ENCODE measurements around the gene ID2. TPM values are rescaled to one million over a fixed set of nuclear protein-coding genes. Genes with fewer than 3 reads are reported as not detected.

ID2 gene
- total RNA-seq, 2 donors from 2014 or later, result 103 to 113 TPM

DNA sequence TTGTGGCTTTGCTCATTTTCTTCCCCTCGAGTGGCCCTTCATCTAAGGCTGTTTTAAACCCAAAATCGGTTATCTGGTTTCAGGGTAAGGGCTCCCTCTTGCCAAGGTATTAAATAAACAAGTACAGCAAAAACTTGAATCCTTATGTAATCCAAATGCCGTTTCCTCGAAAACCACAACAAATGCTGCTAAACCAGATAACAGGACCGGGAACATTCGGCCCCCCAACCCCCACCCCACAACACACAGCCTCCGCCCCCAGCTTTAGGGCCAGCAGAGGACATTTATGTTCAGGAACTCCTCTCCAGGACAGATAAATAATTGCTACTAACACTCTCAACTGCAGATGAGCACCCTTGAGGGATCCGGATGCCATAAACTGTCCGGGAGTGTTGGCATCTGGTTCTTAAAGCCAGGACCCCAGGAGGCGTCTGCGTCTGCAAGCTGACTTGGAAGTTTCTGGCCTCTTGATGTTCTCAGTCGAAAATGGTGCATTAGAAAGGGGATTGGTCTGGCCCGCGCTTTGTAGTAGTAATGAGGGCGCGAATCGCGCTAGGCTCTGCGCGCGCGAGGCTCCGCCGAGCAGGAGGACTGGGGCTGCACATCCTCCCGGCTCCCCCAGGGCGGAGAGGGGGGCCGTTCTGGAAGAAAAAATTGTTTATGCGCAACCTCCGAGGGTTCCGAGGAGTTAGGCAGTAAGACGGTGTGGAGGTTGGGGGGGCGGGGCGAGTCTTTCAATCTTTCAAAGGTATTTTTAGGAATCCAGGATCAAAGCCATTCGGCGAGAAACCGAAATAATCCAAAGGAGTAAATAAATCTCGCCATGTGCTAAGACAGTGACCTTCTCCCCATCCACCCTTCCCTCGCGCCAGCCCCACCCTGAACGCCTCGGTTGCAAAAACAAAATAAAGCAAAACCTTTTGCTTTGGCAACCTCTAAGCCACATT is 3.9 kb upstream of the ID2 start:
- Mint-ChIP-seq H3K27me3 (peaks cover 26% of the 10 kb centered on the region), H3K36me3 (ENCODE audit: low read depth) (peaks cover 6% of the 10 kb centered on the region), H3K4me3 (peak overlapping the region; percentile 100), H3K4me1 (peaks cover 40% of the 10 kb centered on the region), H3K27ac (peak overlapping the region; percentile 99)
- ATAC-seq (no peak), DNase-seq (peak; percentile 19 to 22 (median 20))
- H3K9me3 ChIP-seq (ENCODE audit: control insufficient read depth, low read length, poor library complexity, severe bottlenecking), result no peaks in the 10 kb centered on the region

DNA sequence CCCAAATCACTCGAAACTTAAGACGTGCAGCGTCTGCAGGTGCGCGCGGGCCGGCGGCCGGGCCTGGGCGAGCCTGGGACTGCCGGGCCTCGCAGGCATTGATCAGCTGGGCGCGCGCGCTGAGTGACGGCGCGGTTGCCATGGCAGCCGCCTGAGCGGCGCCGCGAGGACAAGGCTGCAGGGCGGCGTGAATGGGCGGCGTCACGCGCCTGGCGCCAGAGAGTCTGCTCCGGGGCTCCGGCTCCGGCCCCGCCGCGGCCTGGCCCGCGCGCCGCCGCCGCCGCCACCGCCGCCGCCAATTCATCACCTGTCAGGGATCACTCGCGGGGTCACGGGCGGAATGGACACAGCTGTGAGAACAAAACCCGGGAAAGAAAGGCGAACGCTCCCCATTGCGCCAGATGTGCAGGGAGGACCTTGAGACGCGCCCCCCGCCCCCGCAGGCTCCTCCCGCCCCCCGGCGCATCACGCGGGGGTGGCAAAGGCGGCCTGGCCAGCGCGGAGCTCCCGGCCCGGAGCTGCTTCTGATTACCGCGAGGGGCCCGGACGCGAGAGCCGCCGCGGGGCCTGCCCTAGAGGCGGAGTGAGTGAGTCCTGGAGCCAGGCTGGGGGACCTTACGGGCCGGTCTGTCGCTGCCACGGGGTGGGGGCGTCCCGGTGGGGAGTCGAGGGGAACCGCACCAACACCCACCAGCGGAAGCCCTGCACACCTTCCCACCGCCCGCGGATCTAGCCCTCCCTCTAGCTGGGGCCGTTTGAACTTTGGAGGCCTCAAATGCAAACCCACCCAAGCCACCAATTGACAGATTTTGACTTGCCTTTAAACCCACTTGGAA is 2.9 kb upstream of the ID2 start:
- peak overlapping the region; percentile 100 for H3K4me3 Mint-ChIP-seq
- H3K4me1 Mint-ChIP-seq, result peaks cover 49% of the 10 kb centered on the region
- ATAC-seq (peak; percentile 59), DNase-seq (peak; percentile 76 to 83 (median 83))
- H3K27me3 Mint-ChIP-seq, result peaks cover 26% of the 10 kb centered on the region
- peaks cover 6% of the 10 kb centered on the region for H3K36me3 Mint-ChIP-seq (ENCODE audit: low read depth)
- H3K27ac Mint-ChIP-seq, result peak overlapping the region; percentile 99
- no peaks in the 10 kb centered on the region for H3K9me3 ChIP-seq (ENCODE audit: control insufficient read depth, low read length, poor library complexity, severe bottlenecking)

GRCh38 chr2:8679567-8679826 is 2.4 kb upstream of the ID2 start:
- ATAC-seq (no peak), DNase-seq (no peak)
- H3K9me3 ChIP-seq (ENCODE audit: control insufficient read depth, low read length, poor library complexity, severe bottlenecking), result no peaks in the 10 kb centered on the region
- H3K27me3 Mint-ChIP-seq, result peaks cover 26% of the 10 kb centered on the region
- H3K4me1 Mint-ChIP-seq, result peaks cover 50% of the 10 kb centered on the region
- H3K36me3 Mint-ChIP-seq (ENCODE audit: low read depth), result peaks cover 6% of the 10 kb centered on the region
- H3K4me3 Mint-ChIP-seq, result peak overlapping the region; percentile 100
- H3K27ac Mint-ChIP-seq, result peak overlapping the region; percentile 99

DNA sequence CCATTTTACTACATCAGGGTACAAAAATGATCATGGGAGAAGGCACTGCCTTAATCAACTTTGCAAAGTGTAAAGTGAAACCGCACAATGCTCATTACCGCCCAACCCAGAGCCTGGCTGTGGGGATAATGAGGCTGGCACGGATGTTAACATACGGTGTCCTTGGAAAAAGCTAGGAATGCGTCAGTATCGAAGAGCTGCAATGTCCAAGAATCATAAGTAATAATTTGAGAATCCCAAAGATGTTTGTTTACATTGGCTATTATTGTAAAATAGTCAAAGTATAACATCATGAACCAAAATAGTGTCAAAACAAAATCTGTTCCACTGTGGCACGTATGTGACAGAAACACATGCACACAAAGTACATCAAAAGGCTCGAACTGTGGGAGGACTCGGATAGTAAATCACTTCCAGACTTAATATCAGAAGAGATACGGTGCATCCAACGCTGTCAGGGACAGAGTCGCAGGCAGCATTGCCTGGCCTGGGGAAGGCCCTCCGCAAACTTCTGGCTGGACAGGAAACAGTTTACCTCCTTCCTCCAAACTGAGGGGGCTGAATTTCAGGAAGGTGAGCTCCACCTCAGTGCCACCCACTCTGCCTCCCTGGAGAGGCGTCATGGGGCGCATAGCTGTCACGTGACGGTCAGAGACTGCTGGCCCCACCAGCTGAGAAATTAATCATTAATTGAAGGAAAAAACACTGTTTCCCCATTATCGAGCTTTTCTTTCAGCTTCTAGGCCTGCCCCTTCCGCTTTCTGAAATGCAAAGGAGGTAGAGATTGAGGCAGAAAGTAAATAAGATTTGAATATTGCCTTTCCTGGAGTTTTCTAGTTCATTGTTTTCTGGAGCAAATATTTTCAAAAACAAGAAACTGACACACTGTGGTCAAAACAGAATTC is 1.8 kb upstream of the ID2 start:
- H3K9me3 ChIP-seq (ENCODE audit: control insufficient read depth, low read length, poor library complexity, severe bottlenecking), result no peaks in the 10 kb centered on the region
- ATAC-seq, result no peak
- H3K27me3 Mint-ChIP-seq, result peaks cover 26% of the 10 kb centered on the region
- H3K27ac Mint-ChIP-seq, result peak overlapping the region; percentile 99
- DNase-seq, result no peak
- H3K4me1 Mint-ChIP-seq, result peaks cover 52% of the 10 kb centered on the region
- peak overlapping the region; percentile 100 for H3K4me3 Mint-ChIP-seq
- peaks cover 6% of the 10 kb centered on the region for H3K36me3 Mint-ChIP-seq (ENCODE audit: low read depth)

GRCh38 chr2:8680822-8681760 is 765 bp upstream of the ID2 start:
- H3K36me3 Mint-ChIP-seq (ENCODE audit: low read depth), result peaks cover 5% of the 10 kb centered on the region
- DNase-seq (peak; percentile 35 to 57 (median 53)), ATAC-seq (peak; percentile 19)
- no peaks in the 10 kb centered on the region for H3K9me3 ChIP-seq (ENCODE audit: control insufficient read depth, low read length, poor library complexity, severe bottlenecking)
- H3K27me3 Mint-ChIP-seq, result peaks cover 21% of the 10 kb centered on the region
- peak overlapping the region; percentile 100 for H3K4me3 Mint-ChIP-seq
- H3K4me1 Mint-ChIP-seq, result peaks cover 51% of the 10 kb centered on the region
- H3K27ac Mint-ChIP-seq, result peak overlapping the region; percentile 99

GRCh38 chr2:8682719-8683667 is 1.1 kb downstream of the ID2 start:
- Mint-ChIP-seq H3K27me3 (peaks cover 7% of the 10 kb centered on the region), H3K36me3 (ENCODE audit: low read depth) (peaks cover 3% of the 10 kb centered on the region), H3K4me3 (peak overlapping the region; percentile 100), H3K27ac (peak overlapping the region; percentile 99), H3K4me1 (peaks cover 43% of the 10 kb centered on the region)
- H3K9me3 ChIP-seq (ENCODE audit: control insufficient read depth, low read length, poor library complexity, severe bottlenecking), result no peaks in the 10 kb centered on the region
- ATAC-seq, result peak; percentile 2
- DNase-seq, result peak in 2 of 3 donors; percentile 29 to 30

- DNase-seq (peak in 2 of 3 donors; percentile 19 to 21), ATAC-seq (peak; percentile 9)
- peak overlapping the region; percentile 94 for H3K27ac Mint-ChIP-seq
Observed at GRCh38 chr2:8684540-8684877, 2.7 kb downstream of the ID2 start.

GRCh38 chr2:8684878-8685696 is 3.2 kb downstream of the ID2 start:
- no peaks in the 10 kb centered on the region for H3K9me3 ChIP-seq (ENCODE audit: control insufficient read depth, low read length, poor library complexity, severe bottlenecking)
- H3K4me1 Mint-ChIP-seq, result peaks cover 30% of the 10 kb centered on the region
- H3K27ac Mint-ChIP-seq, result peak overlapping the region; percentile 94
- H3K36me3 Mint-ChIP-seq (ENCODE audit: low read depth), result peaks cover 3% of the 10 kb centered on the region
- H3K4me3 Mint-ChIP-seq, result peak overlapping the region; percentile 100
- H3K27me3 Mint-ChIP-seq, result peaks cover 11% of the 10 kb centered on the region
- no peak for ATAC-seq
- peak in 2 of 3 donors; percentile 27 to 29 for DNase-seq

More at GRCh38 chr2:8684540-8684877, 2.7 kb downstream of the ID2 start:
- peaks cover 10% of the 10 kb centered on the region for H3K27me3 Mint-ChIP-seq
- H3K4me1 Mint-ChIP-seq, result peaks cover 36% of the 10 kb centered on the region
- peak overlapping the region; percentile 100 for H3K4me3 Mint-ChIP-seq
- H3K36me3 Mint-ChIP-seq (ENCODE audit: low read depth), result peaks cover 3% of the 10 kb centered on the region
- no peaks in the 10 kb centered on the region for H3K9me3 ChIP-seq (ENCODE audit: control insufficient read depth, low read length, poor library complexity, severe bottlenecking)

- peaks cover 11% of the 10 kb centered on the region for H3K27me3 Mint-ChIP-seq
- H3K27ac Mint-ChIP-seq, result no peak overlapping the region
- peak; percentile 20 for ATAC-seq
- H3K4me3 Mint-ChIP-seq, result peak overlapping the region; percentile 50
- H3K9me3 ChIP-seq (ENCODE audit: control insufficient read depth, low read length, poor library complexity, severe bottlenecking), result no peaks in the 10 kb centered on the region
- H3K4me1 Mint-ChIP-seq, result peaks cover 29% of the 10 kb centered on the region
- DNase-seq, result peak; percentile 75 to 90 (median 82)
- H3K36me3 Mint-ChIP-seq (ENCODE audit: low read depth), result peaks cover 3% of the 10 kb centered on the region
Observed at GRCh38 chr2:8685697-8686358, 4.0 kb downstream of the ID2 start.

GRCh38 chr2:8691859-8692437 is 10.1 kb downstream of the ID2 start:
- no peak overlapping the region for H3K27ac Mint-ChIP-seq
- H3K9me3 ChIP-seq (ENCODE audit: control insufficient read depth, low read length, poor library complexity, severe bottlenecking), result no peaks in the 10 kb centered on the region
- no peak overlapping the region for H3K4me3 Mint-ChIP-seq
- ATAC-seq (no peak), DNase-seq (no peak)
- H3K36me3 Mint-ChIP-seq (ENCODE audit: low read depth), result peaks cover 2% of the 10 kb centered on the region
- peaks cover 5% of the 10 kb centered on the region for H3K4me1 Mint-ChIP-seq
- H3K27me3 Mint-ChIP-seq, result peaks cover 28% of the 10 kb centered on the region
